ENCODE measurements around the gene PPP2R5E. TPM values are rescaled to one million over a fixed set of nuclear protein-coding genes. Genes with fewer than 3 reads are reported as not detected.

Gene PPP2R5E
- total and polyA plus RNA-seq, 2 of the 8 experiments (the other 6 are each of a cell fraction or from before 2014, with no cell fraction given), result 6.8 to 64.6 TPM

DNA sequence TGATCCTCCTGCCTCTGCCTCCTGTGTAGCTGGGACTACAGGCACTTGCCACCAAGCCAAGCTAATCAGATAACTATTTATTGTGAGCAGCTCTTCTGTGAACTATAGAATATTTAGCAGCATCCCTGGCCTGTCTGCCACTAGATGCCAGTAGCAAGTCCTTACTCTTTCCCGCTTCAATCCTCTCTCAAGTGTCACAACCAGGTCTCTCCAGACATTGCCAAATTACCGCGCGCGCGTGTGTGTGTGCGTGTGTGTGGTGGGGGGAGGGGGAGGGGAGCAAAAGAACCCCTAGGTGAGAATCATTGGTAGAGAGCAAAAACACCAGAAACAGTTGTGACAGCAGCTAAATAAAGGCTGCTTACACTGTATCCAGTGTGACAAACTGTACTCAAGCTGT, 49.9 kb downstream of the PPP2R5E start:
- Histone ChIP-seq H3K18ac (ENCODE audit: extremely low read depth, low read length) (no peak overlapping the region), H4K91ac (replicated peaks; ENCODE audit: insufficient read length, low read length) (no peak overlapping the region), H2AK5ac (ENCODE audit: low read depth, low read length) (no peak overlapping the region), H2AFZ (ENCODE audit: low read length) (no peak overlapping the region), H3K4me1 (replicated peaks in 1 of 4; ENCODE audit: control insufficient read depth in 3 of 4, insufficient read depth in 4 of 4, low read length in 3 of 4) (peaks cover 1 to 7% (median 5%) of the 10 kb centered on the region in 4 experiments; a peak in 6 of 7 replicates), H4K8ac (ENCODE audit: extremely low read depth, insufficient read depth, low read length) (no peak overlapping the region), H3K79me1 (ENCODE audit: low read depth, low read length) (peaks cover 3% of the 10 kb centered on the region; the same call in 1 of the 2 replicates), H3K9me3 (ENCODE audit: insufficient read depth in 2 of 2, low read depth in 1 of 2, low read length in 1 of 2) (no peaks in the 10 kb centered on the region), H2BK12ac (ENCODE audit: low read depth, low read length) (no peak overlapping the region), H2BK5ac (ENCODE audit: low read depth, low read length) (no peak overlapping the region), H3K56ac (replicated peaks; ENCODE audit: insufficient read length, low read depth, low read length) (no peak overlapping the region), H4K5ac (ENCODE audit: insufficient read length, low read depth, low read length) (no peak overlapping the region), H3K27me3 (replicated peaks in 1 of 4; ENCODE audit: control insufficient read depth in 3 of 4, extremely low read depth in 1 of 4, insufficient read depth in 3 of 4, low read length in 3 of 4) (no peaks in the 10 kb centered on the region), H3K36me3 (ENCODE audit: control insufficient read depth in 2 of 4, insufficient read depth in 4 of 4, low read length in 3 of 4) (no peaks in the 10 kb centered on the region), H3K4ac (replicated peaks; ENCODE audit: insufficient read length, low read depth, low read length) (no peak overlapping the region), H3K4me3 (ENCODE audit: extremely low read depth in 1 of 4, insufficient read depth in 2 of 4, low read depth in 3 of 4, low read length in 4 of 4) (no peak overlapping the region), H2BK15ac (ENCODE audit: low read length) (no peak overlapping the region), H2BK120ac (replicated peaks; ENCODE audit: low read depth, low read length) (no peak overlapping the region), H3K4me2 (ENCODE audit: insufficient read depth in 1 of 2, low read depth in 2 of 2, low read length in 2 of 2) (no peak overlapping the region), H3K9ac (replicated peaks in 1 of 4; ENCODE audit: extremely low read depth in 1 of 4, low read depth in 3 of 4, low read length in 3 of 4) (no peak overlapping the region), H4K20me1 (replicated peaks in 1 of 2; ENCODE audit: control insufficient read depth in 1 of 2, insufficient read depth in 2 of 2, low read length in 2 of 2) (peaks cover 6 to 11% of the 10 kb centered on the region in 2 experiments), H3K14ac (ENCODE audit: insufficient read length) (no peak overlapping the region), H3K23ac (ENCODE audit: insufficient read length) (no peak overlapping the region), H2BK20ac (ENCODE audit: low read length) (no peak overlapping the region), H3K23me2 (ENCODE audit: low read depth, low read length) (no peaks in the 10 kb centered on the region), H3K27ac (ENCODE audit: low read depth, low read length) (no peak overlapping the region), H3K79me2 (ENCODE audit: control insufficient read depth in 1 of 2, insufficient read depth in 2 of 2, low read length in 2 of 2) (peaks cover 0 to 94% of the 10 kb centered on the region in 2 experiments; a peak in 2 of 4 replicates)
- WGBS, 2 experiments (ENCODE audit: extremely low coverage in 1 of 2, insufficient coverage in 1 of 2, insufficient read length in 1 of 2, insufficient replicate concordance in 2 of 2, low coverage in 1 of 2, low lambda C conversion rate in 2 of 2, missing lambda C conversion rate in 1 of 2), result 73% methylated on average over 7 of the region's 7 CpGs; no CpG with 5 or more reads in 1 of the 2 experiments
- FAIRE-seq, result no peak
- peak; percentile 46; the same call in 1 of the 2 replicates for TF ChIP-seq KDM1A (IDR thresholded peaks at IDR 0.05; ENCODE audit: borderline replicate concordance, low read length)
- TF ChIP-seq RAD21 (IDR thresholded peaks at IDR 0.05 in 1 of 2, conservative IDR thresholded peaks at IDR 0.05 in 1 of 2; ENCODE audit: low read depth in 2 of 2, low read length in 2 of 2), result peak in 1 of 2 experiments; percentile 32; a peak in 2 of 4 replicates
- TF ChIP-seq, protein P1, sequence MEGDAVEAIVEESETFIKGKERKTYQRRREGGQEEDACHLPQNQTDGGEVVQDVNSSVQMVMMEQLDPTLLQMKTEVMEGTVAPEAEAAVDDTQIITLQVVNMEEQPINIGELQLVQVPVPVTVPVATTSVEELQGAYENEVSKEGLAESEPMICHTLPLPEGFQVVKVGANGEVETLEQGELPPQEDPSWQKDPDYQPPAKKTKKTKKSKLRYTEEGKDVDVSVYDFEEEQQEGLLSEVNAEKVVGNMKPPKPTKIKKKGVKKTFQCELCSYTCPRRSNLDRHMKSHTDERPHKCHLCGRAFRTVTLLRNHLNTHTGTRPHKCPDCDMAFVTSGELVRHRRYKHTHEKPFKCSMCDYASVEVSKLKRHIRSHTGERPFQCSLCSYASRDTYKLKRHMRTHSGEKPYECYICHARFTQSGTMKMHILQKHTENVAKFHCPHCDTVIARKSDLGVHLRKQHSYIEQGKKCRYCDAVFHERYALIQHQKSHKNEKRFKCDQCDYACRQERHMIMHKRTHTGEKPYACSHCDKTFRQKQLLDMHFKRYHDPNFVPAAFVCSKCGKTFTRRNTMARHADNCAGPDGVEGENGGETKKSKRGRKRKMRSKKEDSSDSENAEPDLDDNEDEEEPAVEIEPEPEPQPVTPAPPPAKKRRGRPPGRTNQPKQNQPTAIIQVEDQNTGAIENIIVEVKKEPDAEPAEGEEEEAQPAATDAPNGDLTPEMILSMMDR (IDR thresholded peaks at IDR 0.05; ENCODE audit: control extremely low read depth in 1 of 3, insufficient read depth in 1 of 3, low read depth in 1 of 3, low read length in 3 of 3), result peak in 2 of 3 experiments; percentile 15 to 24; a peak in 1 of 4 replicates
- no peak for TF ChIP-seq TAF7 (optimal IDR thresholded peaks at IDR 0.05; ENCODE audit: borderline replicate concordance, low read depth, low read length)
- DNase-seq (ENCODE audit: low read depth in 1 of 2, low spot score in 2 of 2), result no peak
- ChIA-PET POLR2A (ENCODE audit: partially characterized antibody) (interaction anchor here (1.6 kb wide), 1 partner anchor 50 kb away, joined by 5 read pairs; the partner anchor contains the start of gene PPP2R5E), CTCF (ENCODE audit: partially characterized antibody) (interaction anchor here (0.7 to 2.0 kb wide), 9 partner anchors 8 to 138 kb away, joined by 3 to 11 read pairs (median 4); no protein-coding TSS in a partner anchor)

Measured in H1 (cell line).